K562 (cell line): ENCODE data around the gene DCST1. TPM values are rescaled to one million over a fixed set of nuclear protein-coding genes. Genes with fewer than 3 reads are reported as not detected.

Experiments used
- ARHGAP35 ChIP-seq: fragments of 450-650 bp; IDR thresholded peaks from 2 replicates; pipeline ENCODE4 v1.6.1; 2018; ENCODE audit not compliant: partially characterized antibody
- ATF1 ChIP-seq, 2 experiments: fragments of 450-650 bp in 1 of 2; IDR thresholded peaks; 2 replicates each; pipeline ENCODE4 v1.6.1; 2016; ENCODE audit warnings: missing compliant biosample characterization in 1 of 2, missing genetic modification characterization in 1 of 2
- CCNT2 ChIP-seq: IDR thresholded peaks from 2 replicates; pipeline ENCODE4 v1.6.1; 2011; ENCODE audit warnings: borderline replicate concordance, low read depth, mild to moderate bottlenecking, moderate library complexity, mixed read lengths, low read length; ENCODE audit not compliant: insufficient read length; ENCODE audit errors: extremely low read depth
- CTCF ChIP-seq, 3 experiments: IDR thresholded peaks in 2 of 3; conservative IDR thresholded peaks in 1 of 3; 2 replicates each; pipeline ENCODE4 v1.5.1; 2011 to 2012; ENCODE audit warnings: low read length in 3 of 3, mild to moderate bottlenecking in 3 of 3, control low read depth in 2 of 3, improper control_type of control experiment in 1 of 3, inconsistent platforms in 1 of 3, low read depth in 1 of 3, mixed read lengths in 1 of 3, moderate library complexity in 1 of 3; ENCODE audit not compliant: insufficient read depth in 2 of 3
- ETV6 ChIP-seq, 3 experiments: fragments of 150-350 bp in 1 of 3; sonication (generic) in 1 of 3; formaldehyde crosslinking in 1 of 3; IDR thresholded peaks; 2 replicates each; pipeline versions ENCODE4 v1.6.1 to v1.8.0; 2014 to 2022; ENCODE audit warnings: borderline replicate concordance in 2 of 3, low read depth in 2 of 3, antibody characterized with exemption in 1 of 3, low read length in 1 of 3, mild to moderate bottlenecking in 1 of 3, missing genetic modification reagents in 1 of 3
- GTF2E2 ChIP-seq: fragments of 200-800 bp; sonication (Bioruptor generic); IDR thresholded peaks from 2 replicates; pipeline ENCODE4 v1.6.1; 2016; ENCODE audit warnings: missing genetic modification characterization, missing compliant biosample characterization
- LARP7 ChIP-seq: fragments of 450-650 bp; IDR thresholded peaks from 2 replicates; pipeline ENCODE4 v1.6.1; 2016
- PKNOX1 ChIP-seq: fragments of 450-650 bp; IDR thresholded peaks from 2 replicates; pipeline ENCODE4 v1.6.1; 2016
- PTTG1 ChIP-seq: fragments of 450-650 bp; IDR thresholded peaks from 2 replicates; pipeline ENCODE4 v1.6.1; 2016; ENCODE audit warnings: low read depth, mild to moderate bottlenecking, missing genetic modification characterization, missing compliant biosample characterization
- ZBTB1 ChIP-seq: sonication (generic); formaldehyde crosslinking; IDR thresholded peaks from 2 replicates; pipeline ENCODE4 v1.8.1; 2023; ENCODE audit warnings: missing genetic modification reagents, low read depth, mild to moderate bottlenecking, borderline replicate concordance
- ZBTB2 ChIP-seq: fragments of 450-650 bp; IDR thresholded peaks from 2 replicates; pipeline ENCODE4 v1.6.1; 2016; ENCODE audit warnings: antibody characterized with exemption
- ZBTB8A ChIP-seq: fragments of 450-650 bp; IDR thresholded peaks from 2 replicates; pipeline ENCODE4 v1.6.1; 2018; ENCODE audit warnings: mild to moderate bottlenecking, moderate library complexity; ENCODE audit not compliant: partially characterized antibody
- ZC3H11A ChIP-seq: IDR thresholded peaks from 2 replicates; pipeline ENCODE4 v1.6.1; 2012; ENCODE audit warnings: low read depth, low read length, improper control_type of control experiment
- ZMIZ1 ChIP-seq, 2 experiments: fragments of 150-350 bp in 1 of 2; IDR thresholded peaks; 2 replicates each; pipeline ENCODE4 v1.6.1; 2012 to 2016; ENCODE audit warnings: low read depth in 2 of 2, low read length in 2 of 2, mild to moderate bottlenecking in 1 of 2, moderate library complexity in 1 of 2
- ZNF316 ChIP-seq: fragments of 450-650 bp; IDR thresholded peaks from 2 replicates; pipeline ENCODE4 v1.6.1; 2016
- ZNF512 ChIP-seq: IDR thresholded peaks from 2 replicates; pipeline ENCODE4 v1.6.1; 2016; ENCODE audit warnings: missing genetic modification characterization, missing compliant biosample characterization
- polyA plus RNA-seq, 8 experiments: library from polyadenylated mRNA; depleted of rRNA in 4 of 8; stranded (reverse) in 5 of 8; unstranded in 3 of 8; fragments of >200 nt; fragmentation: Nextera tagmentation in 2 of 8; fragmentation: Illumina TruSeq in 1 of 8; extraction: Ambion mirVana in 2 of 8; extraction: Trizol in 1 of 8; gene quantifications; 2 replicates each; pipeline versions ENCODE4 v1.2.1 to v1.2.3, GENCODE V29; 2011 to 2014; ENCODE audit warnings: inconsistent platforms in 1 of 8, missing spikeins in 1 of 8
- total RNA-seq, 7 experiments: library from RNA; depleted of rRNA in 6 of 7; stranded (reverse); fragments of >200 nt in 6 of 7; fragmentation: Illumina TruSeq in 2 of 7; extraction: Trizol in 2 of 7; gene quantifications; 2 replicates each; pipeline versions ENCODE4 v1.2.1 to v1.2.3, GENCODE V29; 2011 to 2021; ENCODE audit warnings: low replicate concordance in 1 of 7

Gene DCST1
- total and polyA plus RNA-seq, 9 of the 15 experiments (the other 6 are each of a cell fraction or from before 2014, with no cell fraction given): not detected

- TF ChIP-seq CTCF (IDR thresholded peaks at IDR 0.05 in 2 of 3, conservative IDR thresholded peaks at IDR 0.05 in 1 of 3; ENCODE audit: insufficient read depth in 2 of 3, low read depth in 1 of 3, low read length in 3 of 3) (no peak), ZNF316 (no peak), GTF2E2 (tag) (no peak), PKNOX1 (0 out of 2 replicates have a peak, but pooled peaks have one; percentile 10), LARP7 (0 out of 2 replicates have a peak, but pooled peaks have one; percentile 66), ZBTB1 (CRISPR knock-in tag) (peak; percentile 89; the same call in 1 of the 2 replicates), ZBTB8A (no peak), ETV6 (IDR thresholded peaks at IDR 0.05; ENCODE audit: borderline replicate concordance in 1 of 2, low read depth in 2 of 2, low read length in 1 of 2) (no peak), ETV6 (CRISPR knock-in tag; IDR thresholded peaks at IDR 0.05; ENCODE audit: borderline replicate concordance) (no peak), ZNF512 (tag) (no peak), ATF1 (CRISPR knock-in tag; IDR thresholded peaks at IDR 0.05) (no peak), ATF1 (tag; IDR thresholded peaks at IDR 0.05) (no peak), CCNT2 (peak; percentile 12), PTTG1 (no peak), ZC3H11A (no peak), ZMIZ1 (IDR thresholded peaks at IDR 0.05; ENCODE audit: low read depth in 2 of 2, low read length in 2 of 2) (no peak), ZBTB2 (0 out of 2 replicates have a peak, but pooled peaks have one; percentile 17), ARHGAP35 (peak; percentile 25)
Measured at GRCh38 chr1:155079487-155080311, 46.1 kb downstream of the DCST1 start (continued).
